ENCODE results near the gene KCNG4. TPM values are rescaled to one million over a fixed set of nuclear protein-coding genes. Genes with fewer than 3 reads are reported as not detected.

Gene KCNG4
- total RNA-seq, 1 experiment from 2014 or later = not detected

DNA sequence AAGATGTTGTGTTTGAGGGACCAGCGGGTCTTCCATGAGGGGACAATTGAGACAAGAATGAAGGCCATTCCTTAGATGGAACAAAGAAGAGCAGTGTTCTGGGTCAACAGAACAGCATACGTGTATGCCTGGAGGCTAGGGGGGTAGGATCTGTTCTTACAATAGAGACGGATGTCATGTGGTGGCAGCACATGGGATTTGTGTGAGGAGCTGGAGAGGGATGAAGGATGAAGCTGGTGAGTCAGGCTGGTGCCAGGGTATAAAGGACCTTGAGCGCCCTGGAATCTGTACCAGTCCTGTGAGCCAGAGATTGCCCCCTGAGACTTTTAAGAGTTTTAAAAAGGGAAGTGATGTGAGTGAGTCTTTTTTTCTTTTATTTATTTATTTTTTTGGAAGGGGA is 32.1 kb upstream of the KCNG4 start:
- Mint-ChIP-seq H3K9me3 (no peaks in the 10 kb centered on the region), H3K27me3 (ENCODE audit: low read depth) (peaks cover 4% of the 10 kb centered on the region; the same call in 1 of the 2 replicates), H3K4me1 (peaks cover 6% of the 10 kb centered on the region in 2 experiments; a peak in 2 of 4 replicates), H3K27ac (no peak overlapping the region), H3K36me3 (ENCODE audit: insufficient read depth in 1 of 3, low read depth in 3 of 3) (no peaks in the 10 kb centered on the region), H3K4me3 (no peak overlapping the region)
- TF ChIP-seq, protein P1, sequence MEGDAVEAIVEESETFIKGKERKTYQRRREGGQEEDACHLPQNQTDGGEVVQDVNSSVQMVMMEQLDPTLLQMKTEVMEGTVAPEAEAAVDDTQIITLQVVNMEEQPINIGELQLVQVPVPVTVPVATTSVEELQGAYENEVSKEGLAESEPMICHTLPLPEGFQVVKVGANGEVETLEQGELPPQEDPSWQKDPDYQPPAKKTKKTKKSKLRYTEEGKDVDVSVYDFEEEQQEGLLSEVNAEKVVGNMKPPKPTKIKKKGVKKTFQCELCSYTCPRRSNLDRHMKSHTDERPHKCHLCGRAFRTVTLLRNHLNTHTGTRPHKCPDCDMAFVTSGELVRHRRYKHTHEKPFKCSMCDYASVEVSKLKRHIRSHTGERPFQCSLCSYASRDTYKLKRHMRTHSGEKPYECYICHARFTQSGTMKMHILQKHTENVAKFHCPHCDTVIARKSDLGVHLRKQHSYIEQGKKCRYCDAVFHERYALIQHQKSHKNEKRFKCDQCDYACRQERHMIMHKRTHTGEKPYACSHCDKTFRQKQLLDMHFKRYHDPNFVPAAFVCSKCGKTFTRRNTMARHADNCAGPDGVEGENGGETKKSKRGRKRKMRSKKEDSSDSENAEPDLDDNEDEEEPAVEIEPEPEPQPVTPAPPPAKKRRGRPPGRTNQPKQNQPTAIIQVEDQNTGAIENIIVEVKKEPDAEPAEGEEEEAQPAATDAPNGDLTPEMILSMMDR (conservative IDR thresholded peaks at IDR 0.05) = no peak
- H4K8ac ChIP-seq (replicated peaks; ENCODE audit: insufficient read length, low read depth, low read length) = no peak overlapping the region
- H3K4ac ChIP-seq (ENCODE audit: low read depth, low read length) = no peak overlapping the region
- no peak overlapping the region for H3K18ac ChIP-seq (ENCODE audit: insufficient read length, low read depth, low read length)
- no peaks in the 10 kb centered on the region for H3K79me2 ChIP-seq (ENCODE audit: insufficient read depth, low read length)
- no peak for DNase-seq
- H2AK5ac ChIP-seq (ENCODE audit: insufficient read length, low read length) = no peak overlapping the region
- no peak overlapping the region for H3K56ac ChIP-seq (ENCODE audit: insufficient read length, low read depth, low read length)
- H2BK120ac ChIP-seq (ENCODE audit: low read depth, low read length, poor library complexity, severe bottlenecking) = no peak overlapping the region
- no peak overlapping the region for H3K27ac ChIP-seq (ENCODE audit: insufficient read length, low read depth, low read length)
- H3K9ac ChIP-seq (ENCODE audit: extremely low read depth, insufficient read length, low read length) = no peak overlapping the region
- H3K23ac ChIP-seq (ENCODE audit: insufficient read length, low read depth, low read length) = no peak overlapping the region
- H3K4me1 ChIP-seq (ENCODE audit: insufficient read depth, low read length) = no peaks in the 10 kb centered on the region; the same call in 1 of the 2 replicates
- no peaks in the 10 kb centered on the region for H3K27me3 ChIP-seq (ENCODE audit: insufficient read depth, low read length)
- H2BK20ac ChIP-seq (ENCODE audit: low read depth, low read length, poor library complexity, severe bottlenecking) = no peak overlapping the region
- no peaks in the 10 kb centered on the region for H3K23me2 ChIP-seq (ENCODE audit: insufficient read length, low read depth, low read length, poor library complexity, severe bottlenecking)
- no peak overlapping the region for H2AFZ ChIP-seq (ENCODE audit: low read length)
- H3T11ph ChIP-seq (ENCODE audit: low read length) = no peak overlapping the region
- no peak overlapping the region for H3K4me2 ChIP-seq (ENCODE audit: insufficient read depth, insufficient read length, low read length)
- H4K20me1 ChIP-seq (ENCODE audit: control insufficient read depth, insufficient read depth, insufficient read length) = no peaks in the 10 kb centered on the region
- no peak overlapping the region for H3K14ac ChIP-seq (ENCODE audit: insufficient read depth, low read length)
- no peaks in the 10 kb centered on the region for H3K9me3 ChIP-seq (ENCODE audit: control insufficient read depth, low read depth, low read length)
- H2BK15ac ChIP-seq (ENCODE audit: low read depth, low read length) = no peak overlapping the region
- no peaks in the 10 kb centered on the region for H3K79me1 ChIP-seq (ENCODE audit: insufficient read depth, low read depth, low read length, poor library complexity, severe bottlenecking)
- no peak overlapping the region for H4K5ac ChIP-seq (ENCODE audit: insufficient read length, low read depth, low read length)
- H2BK5ac ChIP-seq (ENCODE audit: insufficient read length, low read length) = no peak overlapping the region
- WGBS (ENCODE audit: extremely low coverage, insufficient read length, low lambda C conversion rate) = no CpG with 5 or more reads among the region's 4 CpGs
- no peak overlapping the region for H4K91ac ChIP-seq (ENCODE audit: insufficient read length, low read depth, low read length)
- no peak overlapping the region for H2BK12ac ChIP-seq (ENCODE audit: insufficient read length, low read depth, low read length)
